Measurements from ENCODE around the gene MICOS13.

GRCh38 chr19:5667751-5668271 lies 12.5 kb downstream of the MICOS13 start:
- TF ChIP-seq EZH2 (IDR thresholded peaks at IDR 0.05; ENCODE audit: low read depth, unreplicated experiment), result no peak
- no peak for TF ChIP-seq CTCF (conservative IDR thresholded peaks at IDR 0.05; ENCODE audit: low read depth in 2 of 2)
- no peak for TF ChIP-seq EZH2phosphoT487 (IDR thresholded peaks at IDR 0.05; ENCODE audit: unreplicated experiment)
- TF ChIP-seq, protein P1, sequence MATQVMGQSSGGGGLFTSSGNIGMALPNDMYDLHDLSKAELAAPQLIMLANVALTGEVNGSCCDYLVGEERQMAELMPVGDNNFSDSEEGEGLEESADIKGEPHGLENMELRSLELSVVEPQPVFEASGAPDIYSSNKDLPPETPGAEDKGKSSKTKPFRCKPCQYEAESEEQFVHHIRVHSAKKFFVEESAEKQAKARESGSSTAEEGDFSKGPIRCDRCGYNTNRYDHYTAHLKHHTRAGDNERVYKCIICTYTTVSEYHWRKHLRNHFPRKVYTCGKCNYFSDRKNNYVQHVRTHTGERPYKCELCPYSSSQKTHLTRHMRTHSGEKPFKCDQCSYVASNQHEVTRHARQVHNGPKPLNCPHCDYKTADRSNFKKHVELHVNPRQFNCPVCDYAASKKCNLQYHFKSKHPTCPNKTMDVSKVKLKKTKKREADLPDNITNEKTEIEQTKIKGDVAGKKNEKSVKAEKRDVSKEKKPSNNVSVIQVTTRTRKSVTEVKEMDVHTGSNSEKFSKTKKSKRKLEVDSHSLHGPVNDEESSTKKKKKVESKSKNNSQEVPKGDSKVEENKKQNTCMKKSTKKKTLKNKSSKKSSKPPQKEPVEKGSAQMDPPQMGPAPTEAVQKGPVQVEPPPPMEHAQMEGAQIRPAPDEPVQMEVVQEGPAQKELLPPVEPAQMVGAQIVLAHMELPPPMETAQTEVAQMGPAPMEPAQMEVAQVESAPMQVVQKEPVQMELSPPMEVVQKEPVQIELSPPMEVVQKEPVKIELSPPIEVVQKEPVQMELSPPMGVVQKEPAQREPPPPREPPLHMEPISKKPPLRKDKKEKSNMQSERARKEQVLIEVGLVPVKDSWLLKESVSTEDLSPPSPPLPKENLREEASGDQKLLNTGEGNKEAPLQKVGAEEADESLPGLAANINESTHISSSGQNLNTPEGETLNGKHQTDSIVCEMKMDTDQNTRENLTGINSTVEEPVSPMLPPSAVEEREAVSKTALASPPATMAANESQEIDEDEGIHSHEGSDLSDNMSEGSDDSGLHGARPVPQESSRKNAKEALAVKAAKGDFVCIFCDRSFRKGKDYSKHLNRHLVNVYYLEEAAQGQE (IDR thresholded peaks at IDR 0.05; ENCODE audit: unreplicated experiment), result no peak
- TF ChIP-seq JUNB (IDR thresholded peaks at IDR 0.05; ENCODE audit: unreplicated experiment), result no peak
- TF ChIP-seq POLR2AphosphoS5 (IDR thresholded peaks at IDR 0.05; ENCODE audit: low read depth), result no peak
- no peak for TF ChIP-seq ZNF331 (CRISPR knock-in tag; IDR thresholded peaks at IDR 0.05; ENCODE audit: low read depth)
- no peak for TF ChIP-seq STAT1 (IDR thresholded peaks at IDR 0.05; ENCODE audit: unreplicated experiment)
- TF ChIP-seq CREB1 (CRISPR knock-in tag; IDR thresholded peaks at IDR 0.05; ENCODE audit: low read depth), result peak; percentile 51
- TF ChIP-seq ETS1 (IDR thresholded peaks at IDR 0.05), result no peak
- TF ChIP-seq NANOG (IDR thresholded peaks at IDR 0.05; ENCODE audit: borderline replicate concordance), result no peak
- TF ChIP-seq, protein P2, sequence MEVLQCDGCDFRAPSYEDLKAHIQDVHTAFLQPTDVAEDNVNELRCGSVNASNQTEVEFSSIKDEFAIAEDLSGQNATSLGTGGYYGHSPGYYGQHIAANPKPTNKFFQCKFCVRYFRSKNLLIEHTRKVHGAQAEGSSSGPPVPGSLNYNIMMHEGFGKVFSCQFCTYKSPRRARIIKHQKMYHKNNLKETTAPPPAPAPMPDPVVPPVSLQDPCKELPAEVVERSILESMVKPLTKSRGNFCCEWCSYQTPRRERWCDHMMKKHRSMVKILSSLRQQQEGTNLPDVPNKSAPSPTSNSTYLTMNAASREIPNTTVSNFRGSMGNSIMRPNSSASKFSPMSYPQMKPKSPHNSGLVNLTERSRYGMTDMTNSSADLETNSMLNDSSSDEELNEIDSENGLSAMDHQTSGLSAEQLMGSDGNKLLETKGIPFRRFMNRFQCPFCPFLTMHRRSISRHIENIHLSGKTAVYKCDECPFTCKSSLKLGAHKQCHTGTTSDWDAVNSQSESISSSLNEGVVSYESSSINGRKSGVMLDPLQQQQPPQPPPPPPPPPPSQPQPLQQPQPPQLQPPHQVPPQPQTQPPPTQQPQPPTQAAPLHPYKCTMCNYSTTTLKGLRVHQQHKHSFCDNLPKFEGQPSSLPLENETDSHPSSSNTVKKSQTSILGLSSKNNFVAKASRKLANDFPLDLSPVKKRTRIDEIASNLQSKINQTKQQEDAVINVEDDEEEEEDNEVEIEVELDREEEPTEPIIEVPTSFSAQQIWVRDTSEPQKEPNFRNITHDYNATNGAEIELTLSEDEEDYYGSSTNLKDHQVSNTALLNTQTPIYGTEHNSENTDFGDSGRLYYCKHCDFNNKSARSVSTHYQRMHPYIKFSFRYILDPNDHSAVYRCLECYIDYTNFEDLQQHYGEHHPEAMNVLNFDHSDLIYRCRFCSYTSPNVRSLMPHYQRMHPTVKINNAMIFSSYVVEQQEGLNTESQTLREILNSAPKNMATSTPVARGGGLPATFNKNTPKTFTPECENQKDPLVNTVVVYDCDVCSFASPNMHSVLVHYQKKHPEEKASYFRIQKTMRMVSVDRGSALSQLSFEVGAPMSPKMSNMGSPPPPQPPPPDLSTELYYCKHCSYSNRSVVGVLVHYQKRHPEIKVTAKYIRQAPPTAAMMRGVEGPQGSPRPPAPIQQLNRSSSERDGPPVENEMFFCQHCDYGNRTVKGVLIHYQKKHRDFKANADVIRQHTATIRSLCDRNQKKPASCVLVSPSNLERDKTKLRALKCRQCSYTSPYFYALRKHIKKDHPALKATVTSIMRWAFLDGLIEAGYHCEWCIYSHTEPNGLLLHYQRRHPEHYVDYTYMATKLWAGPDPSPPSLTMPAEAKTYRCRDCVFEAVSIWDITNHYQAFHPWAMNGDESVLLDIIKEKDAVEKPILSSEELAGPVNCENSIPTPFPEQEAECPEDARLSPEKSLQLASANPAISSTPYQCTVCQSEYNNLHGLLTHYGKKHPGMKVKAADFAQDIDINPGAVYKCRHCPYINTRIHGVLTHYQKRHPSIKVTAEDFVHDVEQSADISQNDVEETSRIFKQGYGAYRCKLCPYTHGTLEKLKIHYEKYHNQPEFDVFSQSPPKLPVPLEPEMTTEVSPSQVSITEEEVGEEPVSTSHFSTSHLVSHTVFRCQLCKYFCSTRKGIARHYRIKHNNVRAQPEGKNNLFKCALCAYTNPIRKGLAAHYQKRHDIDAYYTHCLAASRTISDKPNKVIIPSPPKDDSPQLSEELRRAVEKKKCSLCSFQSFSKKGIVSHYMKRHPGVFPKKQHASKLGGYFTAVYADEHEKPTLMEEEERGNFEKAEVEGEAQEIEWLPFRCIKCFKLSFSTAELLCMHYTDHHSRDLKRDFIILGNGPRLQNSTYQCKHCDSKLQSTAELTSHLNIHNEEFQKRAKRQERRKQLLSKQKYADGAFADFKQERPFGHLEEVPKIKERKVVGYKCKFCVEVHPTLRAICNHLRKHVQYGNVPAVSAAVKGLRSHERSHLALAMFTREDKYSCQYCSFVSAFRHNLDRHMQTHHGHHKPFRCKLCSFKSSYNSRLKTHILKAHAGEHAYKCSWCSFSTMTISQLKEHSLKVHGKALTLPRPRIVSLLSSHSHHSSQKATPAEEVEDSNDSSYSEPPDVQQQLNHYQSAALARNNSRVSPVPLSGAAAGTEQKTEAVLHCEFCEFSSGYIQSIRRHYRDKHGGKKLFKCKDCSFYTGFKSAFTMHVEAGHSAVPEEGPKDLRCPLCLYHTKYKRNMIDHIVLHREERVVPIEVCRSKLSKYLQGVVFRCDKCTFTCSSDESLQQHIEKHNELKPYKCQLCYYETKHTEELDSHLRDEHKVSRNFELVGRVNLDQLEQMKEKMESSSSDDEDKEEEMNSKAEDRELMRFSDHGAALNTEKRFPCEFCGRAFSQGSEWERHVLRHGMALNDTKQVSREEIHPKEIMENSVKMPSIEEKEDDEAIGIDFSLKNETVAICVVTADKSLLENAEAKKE (CRISPR knock-in tag; IDR thresholded peaks at IDR 0.05), result no peak
- no peak for TF ChIP-seq ZNF114 (CRISPR knock-in tag; IDR thresholded peaks at IDR 0.05)

Measured in GM23338 (cell line).